Stimulated activated naive CD8-positive, alpha-beta T cell treated with anti-CD3 and anti-CD28 coated beads, Interleukin-15, amount 100 ng/mL, for 72 hours (primary cell): Measurements from ENCODE around the gene IL16.
"Not testable (repeated sequence)": the region's sequence is repeated elsewhere in the genome, so short reads cannot be mapped to it uniquely, and the experiment has no call there.

Source experiments
- ATAC-seq: fragments of 150-1000 bp; cut with Tn5 transposase; 2 replicates; pipeline ENCODE4 v1.10.0; 2021; ENCODE audit warnings: mild to moderate bottlenecking, moderate library complexity
- DNase-seq, 2 donors: peaks; one replicate each; pipeline ENCODE4 v3.0.0; 2021 to 2022
- H3K27ac Mint-ChIP-seq, 2 donors: one replicate each; pipeline ENCODE4 v1.8.0; 2022; ENCODE audit warnings: mild to moderate bottlenecking in 2 of 2, mixed read lengths in 2 of 2, moderate library complexity in 2 of 2
- H3K27me3 Mint-ChIP-seq: one replicate; pipeline ENCODE4 v1.8.0; 2022; ENCODE audit warnings: mixed read lengths
- H3K4me1 Mint-ChIP-seq: one replicate; pipeline ENCODE4 v1.8.0; 2022; ENCODE audit warnings: mild to moderate bottlenecking, mixed read lengths
- H3K4me3 Mint-ChIP-seq, 2 donors: one replicate each; pipeline ENCODE4 v1.8.0; 2022; ENCODE audit warnings: mild to moderate bottlenecking in 2 of 2, mixed read lengths in 2 of 2, moderate library complexity in 1 of 2
- H3K9me3 Mint-ChIP-seq, 2 donors: one replicate each; pipeline ENCODE4 v1.8.0; 2022; ENCODE audit warnings: mixed read lengths in 2 of 2

The IL16 gene

GRCh38 chr15:81185631-81186295 lies 10.9 kb upstream of the IL16 start:
- no peak for ATAC-seq
- H3K27ac Mint-ChIP-seq: no peak overlapping the region
- H3K9me3 Mint-ChIP-seq: no peaks in the 10 kb centered on the region
- no peak for DNase-seq
- H3K4me3 Mint-ChIP-seq: no peak overlapping the region
- peaks cover 60% of the 10 kb centered on the region for H3K27me3 Mint-ChIP-seq
- H3K4me1 Mint-ChIP-seq: peaks cover 18% of the 10 kb centered on the region

- H3K4me3 Mint-ChIP-seq: no peak overlapping the region
- H3K27me3 Mint-ChIP-seq: peaks cover 35% of the 10 kb centered on the region
- H3K27ac Mint-ChIP-seq: no peak overlapping the region
Observed at GRCh38 chr15:81188354-81188753, 8.3 kb upstream of the IL16 start.

GRCh38 chr15:81189583-81190283 lies 6.9 kb upstream of the IL16 start:
- DNase-seq (no peak), ATAC-seq (no peak)
- H3K27me3 Mint-ChIP-seq: peaks cover 24% of the 10 kb centered on the region
- no peaks in the 10 kb centered on the region for H3K9me3 Mint-ChIP-seq
- H3K4me3 Mint-ChIP-seq: no peak overlapping the region
- H3K27ac Mint-ChIP-seq: peak overlapping the region in 1 of 2 donors; percentile 91
- H3K4me1 Mint-ChIP-seq: no peaks in the 10 kb centered on the region

More at GRCh38 chr15:81188354-81188753, 8.3 kb upstream of the IL16 start:
- ATAC-seq (no peak), DNase-seq (no peak)
- Mint-ChIP-seq H3K9me3 (no peaks in the 10 kb centered on the region), H3K4me1 (peaks cover 7% of the 10 kb centered on the region)

GRCh38 chr15:81190922-81191507 lies 5.7 kb upstream of the IL16 start:
- no peaks in the 10 kb centered on the region for H3K9me3 Mint-ChIP-seq
- DNase-seq (no peak), ATAC-seq (no peak)
- H3K27ac Mint-ChIP-seq: no peak overlapping the region
- no peak overlapping the region for H3K4me3 Mint-ChIP-seq
- H3K27me3 Mint-ChIP-seq: peaks cover 16% of the 10 kb centered on the region
- H3K4me1 Mint-ChIP-seq: no peaks in the 10 kb centered on the region

GRCh38 chr15:81191701-81192100 lies 5.0 kb upstream of the IL16 start:
- no peaks in the 10 kb centered on the region for H3K4me1 Mint-ChIP-seq
- peaks cover 19% of the 10 kb centered on the region for H3K27me3 Mint-ChIP-seq
- H3K27ac Mint-ChIP-seq: no peak overlapping the region
- no peak overlapping the region for H3K4me3 Mint-ChIP-seq
- no peaks in the 10 kb centered on the region for H3K9me3 Mint-ChIP-seq
- no peak for DNase-seq
- no peak for ATAC-seq

GRCh38 chr15:81194723-81195122 lies 2.0 kb upstream of the IL16 start:
- no peak overlapping the region for H3K27ac Mint-ChIP-seq
- H3K4me1 Mint-ChIP-seq: no peaks in the 10 kb centered on the region
- H3K27me3 Mint-ChIP-seq: peaks cover 9% of the 10 kb centered on the region
- ATAC-seq: no peak
- H3K4me3 Mint-ChIP-seq: no peak overlapping the region
- H3K9me3 Mint-ChIP-seq: no peaks in the 10 kb centered on the region
- DNase-seq: no peak

- ATAC-seq: no peak
- Mint-ChIP-seq H3K27ac (no peak overlapping the region), H3K4me3 (no peak overlapping the region), H3K4me1 (no peaks in the 10 kb centered on the region), H3K9me3 (no peaks in the 10 kb centered on the region), H3K27me3 (peaks cover 9% of the 10 kb centered on the region)
- DNase-seq: no peak
Observed at GRCh38 chr15:81195339-81195864, 1.3 kb upstream of the IL16 start.

GRCh38 chr15:81197255-81197630 lies 564 bp downstream of the IL16 start:
- ATAC-seq: no peak
- Mint-ChIP-seq H3K27ac (no peak overlapping the region), H3K4me1 (no peaks in the 10 kb centered on the region), H3K4me3 (no peak overlapping the region), H3K27me3 (peaks cover 9% of the 10 kb centered on the region), H3K9me3 (no peaks in the 10 kb centered on the region)
- DNase-seq: no peak

GRCh38 chr15:81197688-81198281 lies 1.1 kb downstream of the IL16 start:
- Mint-ChIP-seq H3K27ac (no peak overlapping the region), H3K9me3 (no peaks in the 10 kb centered on the region), H3K4me1 (no peaks in the 10 kb centered on the region), H3K27me3 (peaks cover 9% of the 10 kb centered on the region), H3K4me3 (no peak overlapping the region)
- no peak for ATAC-seq
- DNase-seq: no peak

- Mint-ChIP-seq H3K27me3 (peaks cover 9% of the 10 kb centered on the region), H3K9me3 (no peaks in the 10 kb centered on the region), H3K4me3 (no peak overlapping the region), H3K4me1 (no peaks in the 10 kb centered on the region), H3K27ac (no peak overlapping the region)
- ATAC-seq: no peak
- DNase-seq: no peak
Observed at GRCh38 chr15:81199031-81199779, 2.5 kb downstream of the IL16 start.

- no peak overlapping the region for H3K4me3 Mint-ChIP-seq
- H3K27ac Mint-ChIP-seq: no peak overlapping the region
- ATAC-seq: no peak
- no peaks in the 10 kb centered on the region for H3K9me3 Mint-ChIP-seq
- no peaks in the 10 kb centered on the region for H3K27me3 Mint-ChIP-seq
- H3K4me1 Mint-ChIP-seq: no peaks in the 10 kb centered on the region
- DNase-seq: no peak
Observed at GRCh38 chr15:81206018-81206417, 9.3 kb downstream of the IL16 start.

GRCh38 chr15:81207987-81208386 lies 11.3 kb downstream of the IL16 start:
- H3K4me3 Mint-ChIP-seq, H3K4me1 Mint-ChIP-seq, H3K27ac Mint-ChIP-seq, DNase-seq, ATAC-seq, H3K27me3 Mint-ChIP-seq, H3K9me3 Mint-ChIP-seq: not testable (repeated sequence)

- Mint-ChIP-seq H3K27me3 (no peaks in the 10 kb centered on the region), H3K9me3 (peaks cover 12 to 17% of the 10 kb centered on the region in 2 donors), H3K4me1 (no peaks in the 10 kb centered on the region), H3K4me3 (no peak overlapping the region), H3K27ac (no peak overlapping the region)
- no peak for ATAC-seq
- no peak for DNase-seq
Observed at GRCh38 chr15:81209635-81210034, 13.0 kb downstream of the IL16 start.

GRCh38 chr15:81211376-81211775 lies 14.7 kb downstream of the IL16 start:
- H3K4me3 Mint-ChIP-seq: no peak overlapping the region
- no peaks in the 10 kb centered on the region for H3K4me1 Mint-ChIP-seq
- no peaks in the 10 kb centered on the region for H3K27me3 Mint-ChIP-seq
- DNase-seq (no peak), ATAC-seq (no peak)
- no peak overlapping the region for H3K27ac Mint-ChIP-seq
- H3K9me3 Mint-ChIP-seq: peaks cover 12 to 29% of the 10 kb centered on the region in 2 donors

- ATAC-seq (no peak), DNase-seq (no peak)
- no peak overlapping the region for H3K27ac Mint-ChIP-seq
- H3K4me3 Mint-ChIP-seq: no peak overlapping the region
- no peaks in the 10 kb centered on the region for H3K27me3 Mint-ChIP-seq
- H3K4me1 Mint-ChIP-seq: no peaks in the 10 kb centered on the region
- H3K9me3 Mint-ChIP-seq: peaks cover 12 to 29% of the 10 kb centered on the region in 2 donors
Observed at GRCh38 chr15:81213982-81214381, 17.3 kb downstream of the IL16 start.
